Natural killer cell (primary cell): ENCODE results near the gene LMX1A. TPM values are rescaled to one million over a fixed set of nuclear protein-coding genes. Genes with fewer than 3 reads are reported as not detected.

ENCODE experiments used
- ATAC-seq, 3 donors: fragments of 150-1000 bp in 2 of 3; fragments of 200-7000 bp in 1 of 3; cut with Tn5 transposase; 1 replicate in 1 of 3; 2 replicates in 2 of 3; pipeline ENCODE4 v1.10.0; 2021; ENCODE audit warnings: mild to moderate bottlenecking in 2 of 3, moderate library complexity in 2 of 3
- DNase-seq, 2 donors: peaks; one replicate each; pipeline versions ENCODE4 v3.0.0 to v3.0.0-alpha.2; 2013 to 2021; ENCODE audit warnings: mixed read lengths in 1 of 2
- H3K27ac ChIP-seq: one replicate; pipeline ENCODE4 v1.5.1; 2013; ENCODE audit warnings: mild to moderate bottlenecking, low read length
- H3K27me3 ChIP-seq: one replicate; pipeline ENCODE4 v1.6.1; 2013; ENCODE audit warnings: low read length; ENCODE audit not compliant: control insufficient read depth, insufficient read depth
- H3K36me3 ChIP-seq: one replicate; pipeline ENCODE4 v1.6.1; 2013; ENCODE audit warnings: low read length; ENCODE audit not compliant: control insufficient read depth, insufficient read depth
- H3K4me1 ChIP-seq: one replicate; pipeline ENCODE4 v1.6.1; 2013; ENCODE audit warnings: low read length; ENCODE audit not compliant: control insufficient read depth, insufficient read depth
- H3K4me3 ChIP-seq: one replicate; pipeline ENCODE4 v1.5.1; 2013; ENCODE audit warnings: low read length
- H3K9me3 ChIP-seq: one replicate; pipeline ENCODE4 v1.6.1; 2013; ENCODE audit warnings: low read length; ENCODE audit not compliant: control insufficient read depth, insufficient read depth
- H3K27ac Mint-ChIP-seq, 2 donors: one replicate each; pipeline ENCODE4 v1.8.0; 2022; ENCODE audit warnings: mild to moderate bottlenecking in 2 of 2, mixed read lengths in 2 of 2, moderate library complexity in 1 of 2
- H3K27me3 Mint-ChIP-seq, 2 donors: one replicate each; pipeline ENCODE4 v1.8.0; 2022; ENCODE audit warnings: low read depth in 2 of 2, mixed read lengths in 2 of 2
- H3K36me3 Mint-ChIP-seq: one replicate; pipeline ENCODE4 v1.8.0; 2022; ENCODE audit warnings: mixed read lengths
- H3K4me1 Mint-ChIP-seq, 2 donors: one replicate each; pipeline ENCODE4 v1.8.0; 2022; ENCODE audit warnings: mixed read lengths in 2 of 2
- H3K4me3 Mint-ChIP-seq: one replicate; pipeline ENCODE4 v1.8.0; 2022; ENCODE audit warnings: mild to moderate bottlenecking, moderate library complexity, mixed read lengths
- H3K9me3 Mint-ChIP-seq, 2 donors: one replicate each; pipeline ENCODE4 v1.8.0; 2022; ENCODE audit warnings: mixed read lengths in 2 of 2
- WGBS: methylation state at CpG from one replicate; pipeline ENCODE4 v1.1.7; 2013; ENCODE audit warnings: missing lambda C conversion rate; ENCODE audit not compliant: insufficient coverage; 5-methylcytosine and 5-hydroxymethylcytosine counted together
- intact Hi-C: fragments of 100-400 bp; cut with micrococcal nuclease; formaldehyde crosslinking; loops from one replicate; pipeline ENCODE4 v1.14.2; 2022
- total RNA-seq, 4 donors: library from RNA; stranded (reverse); fragments of 120-200 nt in 1 of 4; gene quantifications; one replicate each; pipeline versions ENCODE4 v1.2.3 to v1.2.4, GENCODE V29; 2013 to 2022
- TF ChIP-seq, protein P1 (sequence below): fragments of 200-600 bp; IDR thresholded peaks from one replicate; pipeline ENCODE4 v1.8.0; 2022; ENCODE audit warnings: antibody characterized with exemption

Gene LMX1A
- total RNA-seq, 3 donors from 2014 or later (not counting 1 experiment from before 2014, with no cell fraction given), result not detected

DNA sequence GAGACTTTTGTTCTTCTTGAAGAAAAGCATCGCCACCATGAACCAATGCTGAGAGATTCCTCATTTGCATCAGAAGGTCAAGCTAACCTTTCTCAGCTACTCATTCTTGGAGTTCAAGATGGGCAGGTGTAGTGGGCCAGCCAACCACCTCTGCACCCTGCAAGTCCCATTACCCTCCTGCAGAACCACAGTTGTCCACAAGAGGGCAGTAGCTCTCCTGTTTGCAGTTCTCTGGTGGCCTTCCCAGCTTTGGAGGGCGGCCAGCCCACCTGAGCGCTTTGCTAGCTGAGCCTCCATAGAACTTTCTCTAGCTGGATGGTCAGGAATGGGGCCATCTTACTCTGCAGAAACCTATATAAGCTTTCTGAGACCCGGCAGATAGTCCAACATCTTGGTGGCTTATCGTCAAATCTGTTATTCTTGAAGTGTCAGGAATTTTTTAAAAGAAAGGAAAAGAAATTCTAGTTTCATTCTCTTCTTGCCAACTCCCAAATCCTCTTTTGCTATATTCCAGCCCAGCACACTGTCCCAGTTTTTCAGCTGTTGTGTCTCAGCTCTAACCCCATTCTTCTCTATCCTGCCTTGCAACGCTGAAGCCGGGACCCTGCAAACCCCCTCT is 11.0 kb upstream of the LMX1A start:
- no peak overlapping the region for H3K27ac ChIP-seq
- DNase-seq (peak; percentile 68 to 85), ATAC-seq (peak; percentile 72 to 85 (median 72))
- Mint-ChIP-seq H3K4me1 (peaks cover 0 to 5% of the 10 kb centered on the region in 2 donors), H3K27ac (no peak overlapping the region), H3K27me3 (peaks cover 32 to 59% of the 10 kb centered on the region in 2 donors), H3K4me3 (no peak overlapping the region), H3K9me3 (no peaks in the 10 kb centered on the region), H3K36me3 (no peaks in the 10 kb centered on the region)
- TF ChIP-seq, protein P1, sequence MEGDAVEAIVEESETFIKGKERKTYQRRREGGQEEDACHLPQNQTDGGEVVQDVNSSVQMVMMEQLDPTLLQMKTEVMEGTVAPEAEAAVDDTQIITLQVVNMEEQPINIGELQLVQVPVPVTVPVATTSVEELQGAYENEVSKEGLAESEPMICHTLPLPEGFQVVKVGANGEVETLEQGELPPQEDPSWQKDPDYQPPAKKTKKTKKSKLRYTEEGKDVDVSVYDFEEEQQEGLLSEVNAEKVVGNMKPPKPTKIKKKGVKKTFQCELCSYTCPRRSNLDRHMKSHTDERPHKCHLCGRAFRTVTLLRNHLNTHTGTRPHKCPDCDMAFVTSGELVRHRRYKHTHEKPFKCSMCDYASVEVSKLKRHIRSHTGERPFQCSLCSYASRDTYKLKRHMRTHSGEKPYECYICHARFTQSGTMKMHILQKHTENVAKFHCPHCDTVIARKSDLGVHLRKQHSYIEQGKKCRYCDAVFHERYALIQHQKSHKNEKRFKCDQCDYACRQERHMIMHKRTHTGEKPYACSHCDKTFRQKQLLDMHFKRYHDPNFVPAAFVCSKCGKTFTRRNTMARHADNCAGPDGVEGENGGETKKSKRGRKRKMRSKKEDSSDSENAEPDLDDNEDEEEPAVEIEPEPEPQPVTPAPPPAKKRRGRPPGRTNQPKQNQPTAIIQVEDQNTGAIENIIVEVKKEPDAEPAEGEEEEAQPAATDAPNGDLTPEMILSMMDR, result peak; percentile 90
- H3K4me3 ChIP-seq, result no peak overlapping the region
- intact Hi-C loops, result no loop called here
- no peaks in the 10 kb centered on the region for H3K36me3 ChIP-seq
- 31% methylated on average over 5 of the region's 7 CpGs for WGBS
- H3K4me1 ChIP-seq, result no peaks in the 10 kb centered on the region
- H3K9me3 ChIP-seq, result no peaks in the 10 kb centered on the region
- H3K27me3 ChIP-seq, result peaks cover 2% of the 10 kb centered on the region

DNA sequence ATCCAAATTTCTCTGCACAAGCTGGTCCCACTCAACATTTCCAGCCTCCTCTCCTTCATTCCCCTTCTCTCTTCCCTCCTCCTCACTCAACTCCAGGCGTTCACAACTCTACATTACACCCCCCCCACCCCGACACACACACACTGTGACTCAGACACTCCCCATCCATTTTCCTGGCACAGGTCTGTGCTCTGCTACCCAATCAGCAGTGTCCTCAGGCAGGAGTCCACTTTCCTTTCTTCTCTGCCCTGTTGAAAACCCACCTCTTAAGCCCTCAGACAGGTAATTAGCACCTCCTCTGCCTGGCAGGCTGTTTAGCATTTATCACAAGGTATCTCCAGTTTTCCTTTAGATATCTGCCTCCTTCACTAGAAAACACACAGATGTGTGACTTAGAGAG is 8.8 kb upstream of the LMX1A start:
- no peaks in the 10 kb centered on the region for H3K36me3 Mint-ChIP-seq
- Histone ChIP-seq H3K9me3 (no peaks in the 10 kb centered on the region), H3K36me3 (no peaks in the 10 kb centered on the region), H3K4me1 (no peaks in the 10 kb centered on the region), H3K27ac (no peak overlapping the region), H3K27me3 (no peaks in the 10 kb centered on the region), H3K4me3 (no peak overlapping the region)
- TF ChIP-seq, protein P1, result no peak
- DNase-seq (no peak), ATAC-seq (no peak)
- peaks cover 0 to 5% of the 10 kb centered on the region in 2 donors for H3K4me1 Mint-ChIP-seq
- no peak overlapping the region for H3K4me3 Mint-ChIP-seq
- peaks cover 25 to 38% of the 10 kb centered on the region in 2 donors for H3K27me3 Mint-ChIP-seq
- H3K27ac Mint-ChIP-seq, result no peak overlapping the region
- intact Hi-C loops, result no loop called here
- no peaks in the 10 kb centered on the region for H3K9me3 Mint-ChIP-seq
- WGBS, result 23% methylated on average over 2 of the region's 2 CpGs

DNA sequence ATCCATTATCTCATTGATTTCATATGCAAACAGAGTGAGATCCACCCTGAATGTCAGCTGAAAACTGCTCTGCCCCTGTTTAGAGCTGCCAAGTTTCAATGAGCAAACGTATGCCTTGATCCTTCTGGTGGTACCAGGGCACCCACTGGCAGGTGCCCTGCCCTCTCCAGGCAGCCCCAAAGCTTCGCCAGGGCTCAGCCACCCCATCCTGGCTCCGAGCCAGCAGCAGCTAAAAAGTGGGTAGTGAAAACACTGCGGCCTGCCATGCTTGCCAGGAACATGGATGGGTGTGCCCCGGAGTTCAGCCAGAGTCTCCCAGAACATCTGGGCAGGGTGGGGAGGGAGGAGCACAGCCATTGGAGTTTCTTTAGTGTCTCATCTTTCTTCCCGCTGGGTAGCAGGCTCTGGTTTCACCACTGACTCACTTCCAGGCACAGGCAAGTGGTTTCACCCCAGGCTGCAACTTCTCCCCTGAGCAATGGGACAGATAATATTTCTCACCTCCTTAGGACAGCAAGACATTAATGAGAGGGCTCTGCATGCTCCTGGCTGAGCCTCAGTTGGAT is 8.1 kb upstream of the LMX1A start:
- Histone ChIP-seq H3K9me3 (no peaks in the 10 kb centered on the region), H3K4me1 (no peaks in the 10 kb centered on the region), H3K4me3 (no peak overlapping the region), H3K36me3 (no peaks in the 10 kb centered on the region), H3K27me3 (no peaks in the 10 kb centered on the region), H3K27ac (no peak overlapping the region)
- no peaks in the 10 kb centered on the region for H3K36me3 Mint-ChIP-seq
- H3K9me3 Mint-ChIP-seq, result no peaks in the 10 kb centered on the region
- no peak overlapping the region for H3K27ac Mint-ChIP-seq
- peaks cover 30 to 32% of the 10 kb centered on the region in 2 donors for H3K27me3 Mint-ChIP-seq
- no peak overlapping the region for H3K4me3 Mint-ChIP-seq
- DNase-seq (no peak), ATAC-seq (no peak)
- TF ChIP-seq, protein P1, result no peak
- intact Hi-C loops, result loop anchor here (5.0 kb wide), 1 partner anchor 52 kb away; no protein-coding TSS in a partner anchor
- peaks cover 0 to 5% of the 10 kb centered on the region in 2 donors for H3K4me1 Mint-ChIP-seq
- WGBS, result 37% methylated on average over 6 of the region's 6 CpGs
